ENCODE data around the gene FBXL7.

DNA sequence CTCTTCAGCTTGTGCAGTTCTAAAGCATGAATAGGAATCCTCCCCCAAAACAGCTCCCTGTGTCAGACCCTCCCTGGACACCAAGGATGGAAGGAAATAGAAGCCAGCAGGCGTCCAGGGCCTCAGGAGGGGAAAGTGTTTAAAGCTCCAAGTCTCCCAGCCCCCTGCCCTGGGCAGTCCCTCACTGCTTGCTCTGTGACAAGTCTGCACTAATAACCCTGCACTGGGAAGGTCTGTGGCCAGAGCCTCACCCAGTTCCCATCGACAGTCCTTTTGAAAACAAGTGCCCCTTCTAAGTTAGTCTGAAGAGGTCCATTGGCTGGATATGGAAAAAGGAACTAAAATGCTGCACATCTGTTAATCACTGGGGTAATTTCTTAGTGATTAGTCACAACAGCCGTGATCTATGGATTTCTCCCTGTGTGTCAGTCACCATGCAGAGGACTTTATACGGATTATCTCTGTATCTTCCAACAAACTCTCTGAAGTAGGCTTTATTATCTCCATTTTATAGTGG, 195.3 kb downstream of the FBXL7 start:
- TF ChIP-seq, protein P1, sequence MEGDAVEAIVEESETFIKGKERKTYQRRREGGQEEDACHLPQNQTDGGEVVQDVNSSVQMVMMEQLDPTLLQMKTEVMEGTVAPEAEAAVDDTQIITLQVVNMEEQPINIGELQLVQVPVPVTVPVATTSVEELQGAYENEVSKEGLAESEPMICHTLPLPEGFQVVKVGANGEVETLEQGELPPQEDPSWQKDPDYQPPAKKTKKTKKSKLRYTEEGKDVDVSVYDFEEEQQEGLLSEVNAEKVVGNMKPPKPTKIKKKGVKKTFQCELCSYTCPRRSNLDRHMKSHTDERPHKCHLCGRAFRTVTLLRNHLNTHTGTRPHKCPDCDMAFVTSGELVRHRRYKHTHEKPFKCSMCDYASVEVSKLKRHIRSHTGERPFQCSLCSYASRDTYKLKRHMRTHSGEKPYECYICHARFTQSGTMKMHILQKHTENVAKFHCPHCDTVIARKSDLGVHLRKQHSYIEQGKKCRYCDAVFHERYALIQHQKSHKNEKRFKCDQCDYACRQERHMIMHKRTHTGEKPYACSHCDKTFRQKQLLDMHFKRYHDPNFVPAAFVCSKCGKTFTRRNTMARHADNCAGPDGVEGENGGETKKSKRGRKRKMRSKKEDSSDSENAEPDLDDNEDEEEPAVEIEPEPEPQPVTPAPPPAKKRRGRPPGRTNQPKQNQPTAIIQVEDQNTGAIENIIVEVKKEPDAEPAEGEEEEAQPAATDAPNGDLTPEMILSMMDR (conservative IDR thresholded peaks at IDR 0.05 in 1 of 2, IDR thresholded peaks at IDR 0.05 in 1 of 2; ENCODE audit: low read depth in 1 of 2, low read length in 2 of 2): no peak
- TF ChIP-seq EZH2 (IDR thresholded peaks at IDR 0.05; ENCODE audit: low read length, missing control alignments): no peak

All from fibroblast of lung (primary cell).